ENCODE results near the gene RIMS3. TPM values are rescaled to one million over a fixed set of nuclear protein-coding genes. Genes with fewer than 3 reads are reported as not detected.

Gene RIMS3
- 4.2 and 5.5 TPM in 2 replicates for total RNA-seq (2014; rRNA removed; shearing (Covaris generic); ENCODE audit: low replicate concordance)

- H3K4me3 ChIP-seq (ENCODE audit: low read length), result peak within 1 kb of the TSS; percentile 60
- no peaks in the 10 kb centered on the region for H3K27me3 ChIP-seq (ENCODE audit: low read length)
- H3K27ac ChIP-seq (ENCODE audit: low read length), result no peak within 1 kb of the TSS
- no peaks in the 10 kb centered on the region for H3K9me3 ChIP-seq (ENCODE audit: low read length)
- H3K36me3 ChIP-seq (ENCODE audit: insufficient read depth, low read length), result no peaks in the 10 kb centered on the region
- peak within 1 kb of the TSS; percentile 66 for H3K9ac ChIP-seq (ENCODE audit: low read length)
- peaks cover 7% of the 10 kb centered on the region; the same call in 1 of the 2 replicates for H4K20me1 ChIP-seq (ENCODE audit: insufficient read depth, low read depth, low read length)
- H3K4me2 ChIP-seq (ENCODE audit: low read depth, low read length, poor library complexity, severe bottlenecking), result peak within 1 kb of the TSS; percentile 77
- H2AFZ ChIP-seq (ENCODE audit: low read length), result peak within 1 kb of the TSS; percentile 82; the same call in 1 of the 2 replicates
- H3K4me1 ChIP-seq (ENCODE audit: low read length), result peaks cover 44% of the 10 kb centered on the region
- peak; percentile 91 for DNase-seq
- no peaks in the 10 kb centered on the region for H3K79me2 ChIP-seq (ENCODE audit: low read length)
- H3K9me2 ChIP-seq (replicated peaks; ENCODE audit: insufficient read depth, low read length), result no peaks in the 10 kb centered on the region
Measured at GRCh38 chr1:40665335-40666171, at the start of gene RIMS3. TSS of gene RIMS3 (minus strand) at chr1:40665682. CDS start at chr1:40641925, 23,757 bp downstream.

- Histone ChIP-seq H3K9me3 (ENCODE audit: low read length) (no peaks in the 10 kb centered on the region), H2AFZ (ENCODE audit: low read length) (no peak overlapping the region), H3K9me2 (replicated peaks; ENCODE audit: insufficient read depth, low read length) (no peaks in the 10 kb centered on the region), H4K20me1 (ENCODE audit: insufficient read depth, low read depth, low read length) (no peaks in the 10 kb centered on the region), H3K36me3 (ENCODE audit: insufficient read depth, low read length) (peaks cover 11% of the 10 kb centered on the region; the same call in 1 of the 2 replicates), H3K27me3 (ENCODE audit: low read length) (no peaks in the 10 kb centered on the region), H3K27ac (ENCODE audit: low read length) (peak overlapping the region; percentile 96), H3K4me2 (ENCODE audit: low read depth, low read length, poor library complexity, severe bottlenecking) (peak overlapping the region; percentile 68), H3K4me3 (ENCODE audit: low read length) (peak overlapping the region; percentile 19; the same call in 1 of the 2 replicates), H3K79me2 (ENCODE audit: low read length) (peaks cover 87% of the 10 kb centered on the region), H3K4me1 (ENCODE audit: low read length) (peaks cover 76% of the 10 kb centered on the region), H3K9ac (ENCODE audit: low read length) (0 out of 2 replicates have a peak overlapping the region, but pooled peaks have one; percentile 1)
- peak; percentile 86 for DNase-seq
Measured at GRCh38 chr1:40712997-40713396, 47.5 kb upstream of the RIMS3 start.

- no peaks in the 10 kb centered on the region for H4K20me1 ChIP-seq (ENCODE audit: insufficient read depth, low read depth, low read length)
- no peaks in the 10 kb centered on the region for H3K9me2 ChIP-seq (replicated peaks; ENCODE audit: insufficient read depth, low read length)
- H2AFZ ChIP-seq (ENCODE audit: low read length), result no peak overlapping the region
- H3K9me3 ChIP-seq (ENCODE audit: low read length), result no peaks in the 10 kb centered on the region
- H3K79me2 ChIP-seq (ENCODE audit: low read length), result peaks cover 87% of the 10 kb centered on the region
- peak overlapping the region; percentile 96 for H3K27ac ChIP-seq (ENCODE audit: low read length)
- peaks cover 11% of the 10 kb centered on the region; the same call in 1 of the 2 replicates for H3K36me3 ChIP-seq (ENCODE audit: insufficient read depth, low read length)
- peak overlapping the region; percentile 68 for H3K4me2 ChIP-seq (ENCODE audit: low read depth, low read length, poor library complexity, severe bottlenecking)
- H3K4me1 ChIP-seq (ENCODE audit: low read length), result peaks cover 76% of the 10 kb centered on the region
- H3K27me3 ChIP-seq (ENCODE audit: low read length), result no peaks in the 10 kb centered on the region
- no peak for DNase-seq
- H3K9ac ChIP-seq (ENCODE audit: low read length), result peak overlapping the region; percentile 80
- peak overlapping the region; percentile 74 for H3K4me3 ChIP-seq (ENCODE audit: low read length)
Measured at GRCh38 chr1:40712405-40712944, 47.0 kb upstream of the RIMS3 start.

- Histone ChIP-seq H3K9me2 (replicated peaks; ENCODE audit: insufficient read depth, low read length) (no peaks in the 10 kb centered on the region), H3K79me2 (ENCODE audit: low read length) (peaks cover 86% of the 10 kb centered on the region), H3K9me3 (ENCODE audit: low read length) (no peaks in the 10 kb centered on the region), H3K27ac (ENCODE audit: low read length) (peak overlapping the region; percentile 96), H3K9ac (ENCODE audit: low read length) (peak overlapping the region; percentile 80), H3K4me3 (ENCODE audit: low read length) (peak overlapping the region; percentile 74), H3K4me2 (ENCODE audit: low read depth, low read length, poor library complexity, severe bottlenecking) (peak overlapping the region; percentile 68), H3K27me3 (ENCODE audit: low read length) (no peaks in the 10 kb centered on the region), H4K20me1 (ENCODE audit: insufficient read depth, low read depth, low read length) (no peaks in the 10 kb centered on the region), H2AFZ (ENCODE audit: low read length) (no peak overlapping the region), H3K36me3 (ENCODE audit: insufficient read depth, low read length) (peaks cover 11% of the 10 kb centered on the region; the same call in 1 of the 2 replicates), H3K4me1 (ENCODE audit: low read length) (peaks cover 75% of the 10 kb centered on the region)
- peak; percentile 92 for DNase-seq
Measured at GRCh38 chr1:40711465-40712404, 46.3 kb upstream of the RIMS3 start.

GRCh38 chr1:40710581-40711315, 45.3 kb upstream of the RIMS3 start:
- peaks cover 11% of the 10 kb centered on the region; the same call in 1 of the 2 replicates for H3K36me3 ChIP-seq (ENCODE audit: insufficient read depth, low read length)
- H3K27me3 ChIP-seq (ENCODE audit: low read length), result no peaks in the 10 kb centered on the region
- peaks cover 86% of the 10 kb centered on the region for H3K79me2 ChIP-seq (ENCODE audit: low read length)
- peak overlapping the region; percentile 80 for H3K9ac ChIP-seq (ENCODE audit: low read length)
- no peaks in the 10 kb centered on the region for H4K20me1 ChIP-seq (ENCODE audit: insufficient read depth, low read depth, low read length)
- H2AFZ ChIP-seq (ENCODE audit: low read length), result no peak overlapping the region
- H3K4me2 ChIP-seq (ENCODE audit: low read depth, low read length, poor library complexity, severe bottlenecking), result peak overlapping the region; percentile 68
- peak overlapping the region; percentile 74 for H3K4me3 ChIP-seq (ENCODE audit: low read length)
- peak overlapping the region; percentile 96 for H3K27ac ChIP-seq (ENCODE audit: low read length)
- no peaks in the 10 kb centered on the region for H3K9me2 ChIP-seq (replicated peaks; ENCODE audit: insufficient read depth, low read length)
- no peaks in the 10 kb centered on the region for H3K9me3 ChIP-seq (ENCODE audit: low read length)
- peaks cover 73% of the 10 kb centered on the region for H3K4me1 ChIP-seq (ENCODE audit: low read length)
- DNase-seq, result peak; percentile 76

GRCh38 chr1:40709802-40710278, 44.4 kb upstream of the RIMS3 start:
- Histone ChIP-seq H3K4me1 (ENCODE audit: low read length) (peaks cover 73% of the 10 kb centered on the region), H4K20me1 (ENCODE audit: insufficient read depth, low read depth, low read length) (no peaks in the 10 kb centered on the region), H3K4me2 (ENCODE audit: low read depth, low read length, poor library complexity, severe bottlenecking) (peak overlapping the region; percentile 68), H3K79me2 (ENCODE audit: low read length) (peaks cover 87% of the 10 kb centered on the region), H3K27ac (ENCODE audit: low read length) (peak overlapping the region; percentile 96), H3K36me3 (ENCODE audit: insufficient read depth, low read length) (peaks cover 11% of the 10 kb centered on the region; the same call in 1 of the 2 replicates), H3K9me3 (ENCODE audit: low read length) (no peaks in the 10 kb centered on the region), H3K4me3 (ENCODE audit: low read length) (peak overlapping the region; percentile 74), H3K27me3 (ENCODE audit: low read length) (no peaks in the 10 kb centered on the region), H3K9ac (ENCODE audit: low read length) (peak overlapping the region; percentile 80), H3K9me2 (replicated peaks; ENCODE audit: insufficient read depth, low read length) (no peaks in the 10 kb centered on the region), H2AFZ (ENCODE audit: low read length) (no peak overlapping the region)
- DNase-seq, result peak; percentile 56

GRCh38 chr1:40709100-40709801, 43.8 kb upstream of the RIMS3 start:
- Histone ChIP-seq H4K20me1 (ENCODE audit: insufficient read depth, low read depth, low read length) (no peaks in the 10 kb centered on the region), H2AFZ (ENCODE audit: low read length) (no peak overlapping the region), H3K27ac (ENCODE audit: low read length) (peak overlapping the region; percentile 96), H3K4me3 (ENCODE audit: low read length) (peak overlapping the region; percentile 74), H3K4me1 (ENCODE audit: low read length) (peaks cover 79% of the 10 kb centered on the region), H3K4me2 (ENCODE audit: low read depth, low read length, poor library complexity, severe bottlenecking) (peak overlapping the region; percentile 68), H3K9ac (ENCODE audit: low read length) (peak overlapping the region; percentile 80), H3K27me3 (ENCODE audit: low read length) (no peaks in the 10 kb centered on the region), H3K79me2 (ENCODE audit: low read length) (peaks cover 88% of the 10 kb centered on the region), H3K36me3 (ENCODE audit: insufficient read depth, low read length) (peaks cover 11% of the 10 kb centered on the region; the same call in 1 of the 2 replicates), H3K9me2 (replicated peaks; ENCODE audit: insufficient read depth, low read length) (no peaks in the 10 kb centered on the region), H3K9me3 (ENCODE audit: low read length) (no peaks in the 10 kb centered on the region)
- peak; percentile 98 for DNase-seq

All from Karpas-422 (cell line).